GM23338 (cell line): ENCODE results near the gene JAGN1. TPM values are rescaled to one million over a fixed set of nuclear protein-coding genes. Genes with fewer than 3 reads are reported as not detected.

Source experiments
- ATAC-seq: fragments of 200-7000 bp; cut with Tn5 transposase; 3 replicates; pipeline ENCODE4 v1.9.1; 2020
- DNase-seq: peaks from one replicate; pipeline ENCODE4 v3.0.0-alpha.2; 2015; ENCODE audit warnings: low spot score
- H2AFZ ChIP-seq: fragments of 200-600 bp; sonication (generic); 2 replicates; pipeline ENCODE4 v1.8.0; 2016; ENCODE audit warnings: antibody characterized with exemption, mild to moderate bottlenecking, moderate library complexity
- H3F3A ChIP-seq: fragments of 200-600 bp; sonication (generic); replicated peaks from 2 replicates; pipeline ENCODE4 v1.8.0; 2017; ENCODE audit warnings: antibody characterized with exemption, mixed run types, low read depth
- H3K27ac ChIP-seq: fragments of 200-600 bp; sonication (generic); 2 replicates; pipeline ENCODE4 v1.6.1; 2016; ENCODE audit warnings: low read depth
- H3K27me3 ChIP-seq: fragments of 200-600 bp; sonication (generic); 2 replicates; pipeline ENCODE4 v1.8.0; 2016; ENCODE audit warnings: mild to moderate bottlenecking, mixed run types, moderate library complexity; ENCODE audit not compliant: insufficient read depth
- H3K36me3 ChIP-seq: fragments of 200-600 bp; sonication (generic); 2 replicates; pipeline ENCODE4 v1.8.0; 2016; ENCODE audit warnings: mild to moderate bottlenecking; ENCODE audit not compliant: insufficient read depth
- H3K4me1 ChIP-seq: fragments of 200-600 bp; sonication (generic); 2 replicates; pipeline ENCODE4 v1.8.0; 2016; ENCODE audit warnings: mild to moderate bottlenecking, moderate library complexity; ENCODE audit not compliant: insufficient read depth
- H3K4me2 ChIP-seq: fragments of 200-600 bp; sonication (generic); 2 replicates; pipeline ENCODE4 v1.7.1; 2017; ENCODE audit warnings: mixed run types
- H3K4me3 ChIP-seq: fragments of 200-600 bp; sonication (generic); 2 replicates; pipeline ENCODE4 v1.6.1; 2016; ENCODE audit warnings: mixed run types
- H3K79me2 ChIP-seq: fragments of 200-600 bp; sonication (generic); replicated peaks from 2 replicates; pipeline ENCODE4 v1.8.0; 2017; ENCODE audit warnings: mild to moderate bottlenecking; ENCODE audit not compliant: insufficient read depth
- H3K9me2 ChIP-seq: fragments of 200-600 bp; sonication (generic); 2 replicates; pipeline ENCODE4 v1.8.0; 2017; ENCODE audit not compliant: insufficient read depth
- H4K20me1 ChIP-seq: fragments of 200-600 bp; sonication (generic); replicated peaks from 2 replicates; pipeline ENCODE4 v1.8.0; 2017; ENCODE audit warnings: mild to moderate bottlenecking; ENCODE audit not compliant: insufficient read depth
- H3K27ac Mint-ChIP-seq: 2 replicates; pipeline ENCODE4 v1.8.0; 2020; ENCODE audit warnings: inconsistent platforms, mild to moderate bottlenecking, moderate library complexity, mixed read lengths
- H3K27me3 Mint-ChIP-seq: 3 replicates; pipeline ENCODE4 v1.8.0; 2022; ENCODE audit warnings: low read depth, mild to moderate bottlenecking, moderate library complexity, mixed read lengths, inconsistent platforms; ENCODE audit not compliant: insufficient read depth, poor library complexity
- H3K36me3 Mint-ChIP-seq: 3 replicates; pipeline ENCODE4 v1.8.0; 2021; ENCODE audit warnings: low read depth, mild to moderate bottlenecking, inconsistent platforms, moderate library complexity, mixed read lengths
- H3K4me1 Mint-ChIP-seq: 3 replicates; pipeline ENCODE4 v1.8.0; 2020; ENCODE audit warnings: mild to moderate bottlenecking, inconsistent platforms, mixed read lengths
- H3K4me3 Mint-ChIP-seq: 3 replicates; pipeline ENCODE4 v1.8.0; 2021; ENCODE audit warnings: moderate library complexity, mild to moderate bottlenecking, inconsistent platforms, mixed read lengths
- H3K9me3 Mint-ChIP-seq: 3 replicates; pipeline ENCODE4 v1.8.0; 2020; ENCODE audit warnings: moderate library complexity, mild to moderate bottlenecking, inconsistent platforms, mixed read lengths
- CREB1 ChIP-seq: fragments of 250-450 bp; sonication (Bioruptor Pico); IDR thresholded peaks from 2 replicates; pipeline ENCODE4 v1.5.0; 2020; ENCODE audit warnings: low read depth, mild to moderate bottlenecking, moderate library complexity
- ETS1 ChIP-seq: IDR thresholded peaks from 2 replicates; pipeline ENCODE4 v1.6.1; 2016; ENCODE audit warnings: antibody characterized with exemption
- EZH2 ChIP-seq: fragments of 200-600 bp; sonication (generic); IDR thresholded peaks from one replicate; pipeline ENCODE4 v1.8.0; 2017; ENCODE audit warnings: antibody characterized with exemption, mild to moderate bottlenecking, low read depth; ENCODE audit not compliant: unreplicated experiment
- EZH2phosphoT487 ChIP-seq: fragments of 200-600 bp; sonication (generic); IDR thresholded peaks from one replicate; pipeline ENCODE4 v1.8.1; 2018; ENCODE audit warnings: antibody characterized with exemption; ENCODE audit not compliant: unreplicated experiment
- NANOG ChIP-seq: IDR thresholded peaks from 2 replicates; pipeline ENCODE4 v1.6.1; 2016; ENCODE audit warnings: antibody characterized with exemption, borderline replicate concordance
- POLR2AphosphoS5 ChIP-seq: IDR thresholded peaks from 2 replicates; pipeline ENCODE4 v1.6.1; 2016; ENCODE audit warnings: antibody characterized with exemption, low read depth
- ZNF114 ChIP-seq: fragments of 250-450 bp; sonication (Bioruptor Pico); IDR thresholded peaks from 2 replicates; pipeline ENCODE4 v1.5.0; 2020; ENCODE audit warnings: mild to moderate bottlenecking, moderate library complexity
- polyA plus RNA-seq: library from polyadenylated mRNA; unstranded; fragments of >200 nt; fragmentation: Nextera tagmentation; extraction: Ambion mirVana; gene quantifications from 2 replicates; pipeline ENCODE4 v1.2.1, GENCODE V29; 2016
- total RNA-seq: library from RNA; depleted of rRNA; stranded (reverse); fragments of >200 nt; shearing (Covaris generic); gene quantifications from 2 replicates; pipeline ENCODE4 v1.2.3, GENCODE V29; 2014
- TF ChIP-seq, protein P1 (sequence below): fragments of 250-450 bp; sonication (Bioruptor Pico); IDR thresholded peaks from 2 replicates; pipeline ENCODE4 v1.5.0; 2020; ENCODE audit warnings: mild to moderate bottlenecking, moderate library complexity

The JAGN1 gene
- total and polyA plus RNA-seq, 2 experiments from 2014 or later: 22.5 to 32.0 TPM

DNA sequence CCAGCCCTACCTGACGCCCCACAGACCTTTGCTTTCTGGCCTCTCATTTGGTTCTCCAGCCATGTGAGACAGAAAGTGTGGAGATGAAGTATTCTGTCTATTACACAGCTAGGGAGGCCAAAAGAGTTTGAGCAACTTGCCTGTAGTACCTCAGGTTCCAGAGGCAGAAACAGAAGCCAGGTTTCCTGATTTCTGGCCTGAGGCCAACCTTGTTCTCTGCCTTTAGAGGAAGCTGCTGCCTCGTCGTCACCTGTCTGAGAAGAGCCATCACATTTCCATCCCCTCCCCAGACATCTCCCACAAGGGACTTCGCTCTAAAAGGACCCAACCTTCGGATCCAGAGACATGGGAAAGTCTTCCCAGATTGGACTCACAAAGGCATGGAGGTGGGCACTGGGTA is 16.1 kb downstream of the JAGN1 start:
- no peak for TF ChIP-seq CREB1 (CRISPR knock-in tag)
- TF ChIP-seq NANOG: no peak
- TF ChIP-seq EZH2: no peak
- TF ChIP-seq POLR2AphosphoS5: no peak
- TF ChIP-seq, protein P1, sequence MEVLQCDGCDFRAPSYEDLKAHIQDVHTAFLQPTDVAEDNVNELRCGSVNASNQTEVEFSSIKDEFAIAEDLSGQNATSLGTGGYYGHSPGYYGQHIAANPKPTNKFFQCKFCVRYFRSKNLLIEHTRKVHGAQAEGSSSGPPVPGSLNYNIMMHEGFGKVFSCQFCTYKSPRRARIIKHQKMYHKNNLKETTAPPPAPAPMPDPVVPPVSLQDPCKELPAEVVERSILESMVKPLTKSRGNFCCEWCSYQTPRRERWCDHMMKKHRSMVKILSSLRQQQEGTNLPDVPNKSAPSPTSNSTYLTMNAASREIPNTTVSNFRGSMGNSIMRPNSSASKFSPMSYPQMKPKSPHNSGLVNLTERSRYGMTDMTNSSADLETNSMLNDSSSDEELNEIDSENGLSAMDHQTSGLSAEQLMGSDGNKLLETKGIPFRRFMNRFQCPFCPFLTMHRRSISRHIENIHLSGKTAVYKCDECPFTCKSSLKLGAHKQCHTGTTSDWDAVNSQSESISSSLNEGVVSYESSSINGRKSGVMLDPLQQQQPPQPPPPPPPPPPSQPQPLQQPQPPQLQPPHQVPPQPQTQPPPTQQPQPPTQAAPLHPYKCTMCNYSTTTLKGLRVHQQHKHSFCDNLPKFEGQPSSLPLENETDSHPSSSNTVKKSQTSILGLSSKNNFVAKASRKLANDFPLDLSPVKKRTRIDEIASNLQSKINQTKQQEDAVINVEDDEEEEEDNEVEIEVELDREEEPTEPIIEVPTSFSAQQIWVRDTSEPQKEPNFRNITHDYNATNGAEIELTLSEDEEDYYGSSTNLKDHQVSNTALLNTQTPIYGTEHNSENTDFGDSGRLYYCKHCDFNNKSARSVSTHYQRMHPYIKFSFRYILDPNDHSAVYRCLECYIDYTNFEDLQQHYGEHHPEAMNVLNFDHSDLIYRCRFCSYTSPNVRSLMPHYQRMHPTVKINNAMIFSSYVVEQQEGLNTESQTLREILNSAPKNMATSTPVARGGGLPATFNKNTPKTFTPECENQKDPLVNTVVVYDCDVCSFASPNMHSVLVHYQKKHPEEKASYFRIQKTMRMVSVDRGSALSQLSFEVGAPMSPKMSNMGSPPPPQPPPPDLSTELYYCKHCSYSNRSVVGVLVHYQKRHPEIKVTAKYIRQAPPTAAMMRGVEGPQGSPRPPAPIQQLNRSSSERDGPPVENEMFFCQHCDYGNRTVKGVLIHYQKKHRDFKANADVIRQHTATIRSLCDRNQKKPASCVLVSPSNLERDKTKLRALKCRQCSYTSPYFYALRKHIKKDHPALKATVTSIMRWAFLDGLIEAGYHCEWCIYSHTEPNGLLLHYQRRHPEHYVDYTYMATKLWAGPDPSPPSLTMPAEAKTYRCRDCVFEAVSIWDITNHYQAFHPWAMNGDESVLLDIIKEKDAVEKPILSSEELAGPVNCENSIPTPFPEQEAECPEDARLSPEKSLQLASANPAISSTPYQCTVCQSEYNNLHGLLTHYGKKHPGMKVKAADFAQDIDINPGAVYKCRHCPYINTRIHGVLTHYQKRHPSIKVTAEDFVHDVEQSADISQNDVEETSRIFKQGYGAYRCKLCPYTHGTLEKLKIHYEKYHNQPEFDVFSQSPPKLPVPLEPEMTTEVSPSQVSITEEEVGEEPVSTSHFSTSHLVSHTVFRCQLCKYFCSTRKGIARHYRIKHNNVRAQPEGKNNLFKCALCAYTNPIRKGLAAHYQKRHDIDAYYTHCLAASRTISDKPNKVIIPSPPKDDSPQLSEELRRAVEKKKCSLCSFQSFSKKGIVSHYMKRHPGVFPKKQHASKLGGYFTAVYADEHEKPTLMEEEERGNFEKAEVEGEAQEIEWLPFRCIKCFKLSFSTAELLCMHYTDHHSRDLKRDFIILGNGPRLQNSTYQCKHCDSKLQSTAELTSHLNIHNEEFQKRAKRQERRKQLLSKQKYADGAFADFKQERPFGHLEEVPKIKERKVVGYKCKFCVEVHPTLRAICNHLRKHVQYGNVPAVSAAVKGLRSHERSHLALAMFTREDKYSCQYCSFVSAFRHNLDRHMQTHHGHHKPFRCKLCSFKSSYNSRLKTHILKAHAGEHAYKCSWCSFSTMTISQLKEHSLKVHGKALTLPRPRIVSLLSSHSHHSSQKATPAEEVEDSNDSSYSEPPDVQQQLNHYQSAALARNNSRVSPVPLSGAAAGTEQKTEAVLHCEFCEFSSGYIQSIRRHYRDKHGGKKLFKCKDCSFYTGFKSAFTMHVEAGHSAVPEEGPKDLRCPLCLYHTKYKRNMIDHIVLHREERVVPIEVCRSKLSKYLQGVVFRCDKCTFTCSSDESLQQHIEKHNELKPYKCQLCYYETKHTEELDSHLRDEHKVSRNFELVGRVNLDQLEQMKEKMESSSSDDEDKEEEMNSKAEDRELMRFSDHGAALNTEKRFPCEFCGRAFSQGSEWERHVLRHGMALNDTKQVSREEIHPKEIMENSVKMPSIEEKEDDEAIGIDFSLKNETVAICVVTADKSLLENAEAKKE (CRISPR knock-in tag): no peak
- no peak for TF ChIP-seq ZNF114
- TF ChIP-seq EZH2phosphoT487: no peak
- TF ChIP-seq ETS1: no peak
- H3K4me3 ChIP-seq: no peak overlapping the region
- Mint-ChIP-seq H3K27ac (no peak overlapping the region), H3K27me3 (peaks cover 11% of the 10 kb centered on the region), H3K36me3 (peaks cover 5% of the 10 kb centered on the region), H3K9me3 (peaks cover 7% of the 10 kb centered on the region), H3K4me1 (peaks cover 20% of the 10 kb centered on the region), H3K4me3 (no peak overlapping the region)
- H3K4me2 ChIP-seq: no peak overlapping the region
- H3K27ac ChIP-seq: no peak overlapping the region
- H3K9me2 ChIP-seq: no peaks in the 10 kb centered on the region
- no peaks in the 10 kb centered on the region for H3F3A ChIP-seq
- H3K4me1 ChIP-seq: peaks cover 17% of the 10 kb centered on the region
- H2AFZ ChIP-seq: no peak overlapping the region
- no peaks in the 10 kb centered on the region for H3K36me3 ChIP-seq
- H3K27me3 ChIP-seq: no peaks in the 10 kb centered on the region
- H3K79me2 ChIP-seq: no peaks in the 10 kb centered on the region
- no peak for DNase-seq
- no peak for ATAC-seq
- no peaks in the 10 kb centered on the region for H4K20me1 ChIP-seq
